Natural killer cell treated with Interleukin-12 subunit alpha and Interleukin-12 subunit beta and Interleukin-15 and Interleukin-18, amount 100 ng/mL, for 72 hours (primary cell): ENCODE results near the gene USE1. TPM values are rescaled to one million over a fixed set of nuclear protein-coding genes. Genes with fewer than 3 reads are reported as not detected.

Experiments used
- ATAC-seq, 2 donors: fragments of 150-1000 bp; cut with Tn5 transposase in 1 of 2; sonication (Bioruptor Pico), chemical (Tn5 transposase) in 1 of 2; 2 replicates each; pipeline ENCODE4 v1.10.0; 2021
- DNase-seq: peaks from one replicate; pipeline ENCODE4 v3.0.0; 2022; ENCODE audit warnings: low spot score
- H3K27ac Mint-ChIP-seq, 2 donors: 1 replicate in 1 of 2; 2 replicates in 1 of 2; pipeline ENCODE4 v1.8.0; 2022; ENCODE audit warnings: mixed read lengths in 2 of 2, mild to moderate bottlenecking in 1 of 2, moderate library complexity in 1 of 2
- H3K27me3 Mint-ChIP-seq, 2 donors: 1 replicate in 1 of 2; 2 replicates in 1 of 2; pipeline ENCODE4 v1.8.0; 2022; ENCODE audit warnings: mixed read lengths in 2 of 2
- H3K36me3 Mint-ChIP-seq: one replicate; pipeline ENCODE4 v1.8.0; 2022; ENCODE audit warnings: mixed read lengths
- H3K4me1 Mint-ChIP-seq, 2 donors: 1 replicate in 1 of 2; 2 replicates in 1 of 2; pipeline ENCODE4 v1.8.0; 2022; ENCODE audit warnings: low read depth in 2 of 2, mixed read lengths in 2 of 2, mild to moderate bottlenecking in 1 of 2
- H3K4me3 Mint-ChIP-seq: one replicate; pipeline ENCODE4 v1.8.0; 2022; ENCODE audit warnings: mixed read lengths
- H3K9me3 Mint-ChIP-seq: 2 replicates; pipeline ENCODE4 v1.8.0; 2022; ENCODE audit warnings: mixed read lengths
- total RNA-seq, 2 donors: library from RNA; stranded (reverse); gene quantifications; one replicate each; pipeline ENCODE4 v1.2.3, GENCODE V29; 2022

USE1 gene
- total RNA-seq, 2 donors from 2014 or later = 25.9 to 28.7 TPM

DNA sequence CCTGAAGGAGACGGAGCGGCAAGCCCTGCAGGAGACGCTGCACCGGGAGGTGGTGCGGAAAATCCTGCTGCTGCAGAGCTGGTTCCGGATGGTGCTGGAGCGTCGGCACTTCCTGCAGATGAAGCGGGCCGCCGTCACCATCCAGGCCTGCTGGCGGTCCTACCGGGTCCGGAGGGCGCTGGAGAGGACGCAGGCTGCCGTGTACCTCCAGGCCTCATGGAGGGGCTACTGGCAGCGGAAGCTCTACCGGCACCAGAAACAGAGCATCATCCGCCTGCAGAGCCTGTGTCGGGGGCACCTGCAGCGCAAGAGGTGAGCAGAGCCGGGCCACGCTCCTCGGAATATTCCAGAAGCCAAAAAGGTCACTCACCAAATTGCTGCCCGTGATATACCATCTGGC, 22.4 kb upstream of the USE1 start:
- H3K36me3 Mint-ChIP-seq = peaks cover 17% of the 10 kb centered on the region
- H3K9me3 Mint-ChIP-seq = no peaks in the 10 kb centered on the region
- peaks cover 11 to 16% of the 10 kb centered on the region in 2 donors for H3K4me1 Mint-ChIP-seq
- DNase-seq (no peak), ATAC-seq (no peak)
- H3K4me3 Mint-ChIP-seq = no peak overlapping the region
- H3K27ac Mint-ChIP-seq = no peak overlapping the region
- H3K27me3 Mint-ChIP-seq = no peaks in the 10 kb centered on the region

DNA sequence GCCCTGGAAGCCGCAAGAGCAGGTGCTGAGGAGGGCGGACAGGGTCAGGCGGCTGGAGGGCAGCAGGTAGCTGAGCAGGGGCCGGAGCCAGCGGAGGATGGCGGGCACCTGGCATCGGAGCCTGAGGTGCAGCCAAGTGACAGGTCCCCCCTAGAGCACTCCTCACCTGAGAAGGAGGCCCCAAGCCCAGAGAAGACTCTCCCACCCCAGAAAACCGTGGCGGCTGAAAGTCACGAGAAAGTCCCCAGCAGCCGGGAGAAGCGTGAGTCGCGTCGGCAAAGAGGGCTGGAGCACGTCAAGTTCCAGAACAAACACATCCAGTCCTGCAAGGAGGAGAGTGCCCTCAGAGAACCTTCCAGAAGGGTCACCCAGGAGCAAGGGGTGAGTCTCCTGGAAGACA, 20.5 kb upstream of the USE1 start:
- Mint-ChIP-seq H3K4me3 (no peak overlapping the region), H3K36me3 (peaks cover 17% of the 10 kb centered on the region), H3K4me1 (peaks cover 13 to 16% of the 10 kb centered on the region in 2 donors), H3K27ac (no peak overlapping the region), H3K27me3 (no peaks in the 10 kb centered on the region), H3K9me3 (no peaks in the 10 kb centered on the region)
- ATAC-seq (no peak), DNase-seq (no peak)

GRCh38 chr19:17195106-17195505, 20.1 kb upstream of the USE1 start:
- no peak for DNase-seq
- Mint-ChIP-seq H3K27me3 (no peaks in the 10 kb centered on the region), H3K4me1 (peaks cover 13 to 16% of the 10 kb centered on the region in 2 donors), H3K27ac (no peak overlapping the region), H3K4me3 (no peak overlapping the region), H3K9me3 (no peaks in the 10 kb centered on the region), H3K36me3 (peaks cover 17% of the 10 kb centered on the region)
- ATAC-seq = no peak

- Mint-ChIP-seq H3K9me3 (no peaks in the 10 kb centered on the region), H3K4me3 (no peak overlapping the region), H3K27ac (peak overlapping the region; percentile 1 to 18), H3K27me3 (no peaks in the 10 kb centered on the region), H3K4me1 (peaks cover 13 to 16% of the 10 kb centered on the region in 2 donors), H3K36me3 (peaks cover 17% of the 10 kb centered on the region)
- DNase-seq = no peak
- ATAC-seq = no peak
Measured at GRCh38 chr19:17196610-17197009, 18.5 kb upstream of the USE1 start.

- H3K27me3 Mint-ChIP-seq = no peaks in the 10 kb centered on the region
- peak overlapping the region in 1 of 2 donors; percentile 1 for H3K27ac Mint-ChIP-seq
- H3K4me3 Mint-ChIP-seq = no peak overlapping the region
- peaks cover 17% of the 10 kb centered on the region for H3K36me3 Mint-ChIP-seq
- ATAC-seq = no peak
- no peak for DNase-seq
- H3K4me1 Mint-ChIP-seq = peaks cover 16 to 17% of the 10 kb centered on the region in 2 donors
- H3K9me3 Mint-ChIP-seq = no peaks in the 10 kb centered on the region
Measured at GRCh38 chr19:17197666-17198065, 17.5 kb upstream of the USE1 start.

DNA sequence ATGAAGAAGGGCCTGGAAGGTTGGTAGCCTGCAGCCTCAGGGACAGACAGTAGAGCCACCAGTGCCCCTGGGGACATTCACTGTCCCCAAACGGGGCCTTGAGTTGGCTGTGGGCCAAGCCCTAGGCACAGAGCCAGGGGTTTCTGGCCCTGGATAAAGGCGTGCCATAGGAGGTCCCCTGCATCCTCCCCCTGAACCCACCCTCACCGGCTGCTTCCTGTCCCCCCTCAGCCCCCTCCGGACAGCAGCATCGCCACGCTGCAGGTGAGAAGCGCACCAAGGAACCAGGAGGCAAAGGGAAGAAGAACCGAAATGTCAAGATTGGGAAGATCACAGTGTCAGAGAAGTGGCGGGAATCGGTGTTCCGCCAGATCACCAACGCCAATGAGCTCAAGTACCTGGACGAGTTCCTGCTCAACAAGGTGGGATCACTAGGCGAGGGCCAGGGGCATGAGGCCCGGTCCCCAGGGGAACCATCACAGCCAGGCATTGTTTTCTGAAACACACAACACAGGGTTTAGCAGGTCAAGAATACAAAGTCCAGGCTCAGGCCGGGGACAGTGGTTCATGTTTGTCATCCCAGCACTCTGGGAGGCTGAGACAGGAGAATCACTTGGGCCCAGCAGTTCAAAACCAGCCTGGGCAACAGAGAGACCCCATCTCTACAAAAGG, 14.6 kb upstream of the USE1 start:
- Mint-ChIP-seq H3K9me3 (no peaks in the 10 kb centered on the region), H3K4me1 (peaks cover 16 to 17% of the 10 kb centered on the region in 2 donors), H3K36me3 (peaks cover 17% of the 10 kb centered on the region), H3K27me3 (no peaks in the 10 kb centered on the region), H3K27ac (no peak overlapping the region), H3K4me3 (no peak overlapping the region)
- no peak for ATAC-seq
- DNase-seq = no peak

GRCh38 chr19:17202249-17202648, 12.9 kb upstream of the USE1 start:
- no peak for DNase-seq
- ATAC-seq = peak; percentile 14 to 26
- H3K27ac Mint-ChIP-seq = peak overlapping the region in 1 of 2 donors; percentile 33
- H3K4me1 Mint-ChIP-seq = peaks cover 2 to 10% of the 10 kb centered on the region in 2 donors
- no peaks in the 10 kb centered on the region for H3K27me3 Mint-ChIP-seq
- H3K36me3 Mint-ChIP-seq = peaks cover 2% of the 10 kb centered on the region
- H3K9me3 Mint-ChIP-seq = no peaks in the 10 kb centered on the region
- no peak overlapping the region for H3K4me3 Mint-ChIP-seq

DNA sequence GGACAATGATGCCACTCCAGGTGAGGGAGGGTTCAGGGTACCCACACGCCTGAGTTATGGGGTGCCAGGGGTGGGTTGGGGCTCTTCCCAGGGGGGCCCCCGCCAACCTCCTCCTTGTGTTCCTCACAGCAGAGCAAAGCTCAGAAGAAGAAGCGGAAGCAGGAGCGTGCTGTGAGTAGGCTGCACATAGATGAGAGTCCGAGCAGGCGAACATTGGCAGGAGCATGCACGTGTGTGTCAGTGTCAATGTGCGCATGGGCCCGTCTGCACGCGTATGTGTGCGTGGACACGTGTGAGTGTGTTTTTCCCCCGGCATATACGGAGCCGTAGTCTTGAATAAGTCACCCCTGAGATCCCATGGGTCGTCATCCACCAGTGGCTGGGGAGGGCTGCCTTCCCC, 12.4 kb upstream of the USE1 start:
- Mint-ChIP-seq H3K36me3 (no peaks in the 10 kb centered on the region), H3K27me3 (no peaks in the 10 kb centered on the region), H3K4me1 (peaks cover 0 to 10% of the 10 kb centered on the region in 2 donors), H3K9me3 (no peaks in the 10 kb centered on the region), H3K4me3 (no peak overlapping the region), H3K27ac (peak overlapping the region in 1 of 2 donors; percentile 33)
- DNase-seq (no peak), ATAC-seq (peak in 1 of 2 donors; percentile 11)

DNA sequence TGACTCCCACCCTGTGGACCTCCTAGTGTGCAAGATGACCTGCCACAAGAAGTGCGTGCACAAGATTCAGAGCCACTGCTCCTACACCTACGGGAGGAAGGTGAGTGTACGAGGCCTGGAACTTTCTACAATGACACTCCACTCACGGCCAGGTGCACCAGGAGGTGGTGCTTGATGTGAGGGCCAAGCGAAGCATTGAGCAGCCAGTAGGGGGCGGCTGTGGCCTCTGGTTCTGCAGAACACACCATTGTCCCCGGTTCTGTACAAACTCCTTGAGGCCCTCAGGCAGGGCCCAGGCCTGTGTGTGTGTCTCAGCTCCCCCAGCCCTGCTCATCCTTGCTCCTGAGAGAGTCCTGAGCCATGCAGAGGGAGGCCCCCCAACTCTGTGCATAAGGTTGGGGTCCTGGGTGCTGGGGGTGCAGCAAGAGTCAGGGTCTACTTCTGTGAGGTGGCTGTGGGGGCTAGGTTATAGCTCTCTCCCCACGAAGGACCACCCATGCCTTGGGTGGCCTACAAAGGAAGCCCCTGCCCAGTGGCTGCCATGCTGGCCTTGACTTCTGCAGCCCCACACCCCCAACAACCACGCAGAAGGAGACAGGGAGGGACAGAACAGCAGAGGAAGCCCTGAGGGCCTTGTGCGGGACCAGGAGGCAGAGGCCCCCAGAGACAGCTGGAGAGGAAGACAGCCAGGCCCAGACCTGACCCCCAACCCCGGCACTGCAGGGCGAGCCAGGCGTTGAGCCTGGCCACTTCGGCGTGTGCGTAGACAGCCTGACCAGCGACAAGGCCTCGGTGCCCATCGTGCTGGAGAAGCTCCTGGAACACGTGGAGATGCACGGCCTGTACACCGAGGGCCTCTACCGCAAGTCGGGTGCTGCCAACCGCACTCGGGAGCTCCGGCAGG, 9.7 kb upstream of the USE1 start:
- no peaks in the 10 kb centered on the region for H3K27me3 Mint-ChIP-seq
- H3K9me3 Mint-ChIP-seq = no peaks in the 10 kb centered on the region
- H3K36me3 Mint-ChIP-seq = no peaks in the 10 kb centered on the region
- ATAC-seq (peak in 1 of 2 donors; percentile 45), DNase-seq (no peak)
- H3K27ac Mint-ChIP-seq = no peak overlapping the region
- peaks cover 6 to 19% of the 10 kb centered on the region in 2 donors for H3K4me1 Mint-ChIP-seq
- no peak overlapping the region for H3K4me3 Mint-ChIP-seq

DNA sequence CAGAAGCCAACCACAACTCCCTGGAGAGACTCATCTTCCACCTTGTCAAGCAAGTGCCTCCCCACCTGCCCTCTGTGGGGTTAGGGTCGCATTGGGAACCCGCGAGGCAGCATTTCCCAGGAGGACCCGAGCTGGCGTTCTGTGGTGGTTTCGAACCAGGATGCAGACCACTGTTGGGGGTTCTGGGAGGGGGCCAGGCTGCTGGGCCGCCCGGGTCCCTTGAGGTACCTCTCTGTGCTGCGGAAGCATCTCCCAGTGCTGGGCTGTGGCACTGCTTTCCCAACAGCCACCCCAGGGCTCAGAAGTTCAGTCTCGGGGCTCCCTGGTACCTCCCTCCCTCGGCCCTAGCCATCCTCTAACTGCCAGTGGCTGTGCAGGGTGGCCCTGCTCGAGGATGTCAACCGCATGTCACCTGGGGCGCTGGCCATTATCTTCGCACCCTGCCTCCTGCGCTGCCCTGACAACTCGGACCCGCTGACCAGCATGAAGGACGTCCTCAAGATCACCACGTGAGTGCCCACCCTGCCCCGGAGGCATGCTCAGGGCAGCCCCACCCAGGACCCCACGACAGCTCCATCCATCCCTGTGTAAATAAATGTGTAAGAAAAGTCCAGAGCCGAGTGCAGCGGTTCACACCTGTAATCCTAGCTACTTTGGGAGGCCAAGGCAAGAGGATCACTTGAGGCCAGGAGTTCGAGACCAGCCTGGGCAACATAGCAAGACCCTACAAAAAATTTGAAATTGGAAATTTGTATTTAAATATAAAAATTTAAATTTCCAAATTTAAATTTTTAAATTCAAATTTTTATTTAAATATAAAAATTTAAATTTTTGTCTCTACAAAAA, 8.2 kb upstream of the USE1 start:
- Mint-ChIP-seq H3K4me3 (no peak overlapping the region), H3K4me1 (peaks cover 6 to 19% of the 10 kb centered on the region in 2 donors), H3K27me3 (no peaks in the 10 kb centered on the region), H3K36me3 (no peaks in the 10 kb centered on the region), H3K9me3 (no peaks in the 10 kb centered on the region), H3K27ac (no peak overlapping the region)
- no peak for DNase-seq
- ATAC-seq = no peak

DNA sequence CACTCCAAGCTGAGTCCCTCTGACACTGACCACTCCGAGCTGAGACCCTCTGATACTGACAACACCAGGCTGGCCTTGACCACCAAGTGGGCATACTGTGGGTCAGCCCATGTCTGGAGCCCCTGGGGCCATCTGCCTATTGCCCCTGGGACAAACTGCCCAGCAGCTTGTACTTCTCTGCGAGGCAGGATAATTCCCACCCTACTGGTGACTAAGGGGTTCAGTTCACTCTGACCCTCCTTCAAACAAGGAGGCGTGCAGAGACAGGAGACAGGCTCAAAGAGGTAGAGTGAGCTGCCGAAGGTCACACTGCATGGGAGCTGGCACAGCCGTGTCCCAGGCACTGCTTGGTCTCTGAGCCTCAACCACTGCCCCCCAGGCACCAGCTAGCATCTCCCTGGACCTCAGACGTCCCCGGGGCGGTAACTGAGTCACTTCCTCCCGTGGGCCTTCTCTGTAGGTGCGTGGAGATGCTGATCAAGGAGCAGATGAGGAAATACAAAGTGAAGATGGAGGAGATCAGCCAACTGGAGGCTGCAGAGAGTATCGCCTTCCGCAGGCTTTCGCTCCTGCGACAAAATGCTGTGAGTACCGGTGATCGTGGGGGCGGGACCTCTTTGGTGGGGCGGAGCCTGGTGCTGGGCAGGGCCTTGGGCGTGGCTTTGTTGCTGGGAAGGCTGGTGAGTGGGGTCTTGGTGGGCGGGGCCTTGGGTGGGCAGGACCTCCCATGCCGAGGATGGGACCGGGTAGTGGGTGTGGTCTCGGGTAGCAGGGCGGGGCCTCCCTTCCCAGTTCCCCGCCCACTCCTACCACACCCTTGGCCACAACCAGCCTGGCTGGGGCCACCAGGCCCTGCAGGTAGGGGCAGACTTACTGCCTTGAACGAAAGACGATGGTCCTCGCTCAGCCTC, 5.8 kb upstream of the USE1 start:
- H3K4me3 Mint-ChIP-seq = no peak overlapping the region
- H3K27me3 Mint-ChIP-seq = no peaks in the 10 kb centered on the region
- H3K36me3 Mint-ChIP-seq = no peaks in the 10 kb centered on the region
- H3K27ac Mint-ChIP-seq = peak overlapping the region in 1 of 2 donors; percentile 80
- no peaks in the 10 kb centered on the region for H3K9me3 Mint-ChIP-seq
- peaks cover 6 to 15% of the 10 kb centered on the region in 2 donors for H3K4me1 Mint-ChIP-seq
- no peak for DNase-seq
- peak; percentile 59 to 67 for ATAC-seq

DNA sequence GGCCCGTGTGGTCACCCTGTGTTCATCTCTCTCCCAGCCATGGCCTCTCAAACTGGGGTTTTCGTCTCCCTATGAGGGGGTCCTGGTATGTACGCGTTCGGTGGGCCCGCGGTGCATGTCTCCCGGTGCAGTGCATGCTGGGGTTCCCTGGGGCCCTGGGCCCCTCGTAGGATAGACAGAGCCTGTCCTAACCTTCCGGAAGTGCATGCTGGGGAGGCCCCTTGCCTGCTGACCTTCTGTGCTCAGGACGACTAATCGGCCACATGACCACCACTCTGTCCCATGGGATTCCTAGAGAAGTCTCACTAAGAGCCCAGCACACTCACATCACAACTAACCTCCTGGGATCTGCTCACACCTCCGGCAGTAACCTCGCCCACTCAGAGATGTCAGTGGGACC, 4.9 kb upstream of the USE1 start:
- ATAC-seq (no peak), DNase-seq (no peak)
- H3K4me3 Mint-ChIP-seq = no peak overlapping the region
- no peaks in the 10 kb centered on the region for H3K27me3 Mint-ChIP-seq
- H3K27ac Mint-ChIP-seq = no peak overlapping the region
- no peaks in the 10 kb centered on the region for H3K9me3 Mint-ChIP-seq
- no peaks in the 10 kb centered on the region for H3K36me3 Mint-ChIP-seq
- peaks cover 6 to 22% of the 10 kb centered on the region in 2 donors for H3K4me1 Mint-ChIP-seq
